Measurements from ENCODE around the gene STRBP.

DNA sequence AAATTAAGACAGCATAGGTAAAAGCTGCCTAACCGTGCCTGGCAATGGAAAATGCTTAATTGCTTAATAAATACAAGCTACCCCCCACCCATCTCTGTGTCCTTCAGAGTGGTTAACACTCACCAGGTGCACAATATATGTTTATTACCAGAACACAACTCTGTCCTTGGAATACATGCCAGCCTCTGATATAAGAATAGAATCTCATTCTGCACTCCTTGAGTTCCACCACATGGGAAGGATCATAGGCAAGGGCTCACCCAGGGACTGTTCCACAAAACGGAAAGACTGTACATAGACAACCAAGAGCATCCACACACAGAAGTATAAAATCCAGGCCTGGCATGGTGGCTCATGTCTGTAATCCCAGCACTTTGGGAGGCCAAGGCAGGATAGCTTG is 91.4 kb downstream of the STRBP start:
- TF ChIP-seq SPI1 (IDR thresholded peaks at IDR 0.05; ENCODE audit: borderline replicate concordance, low read depth) (no peak), POLR2AphosphoS5 (IDR thresholded peaks at IDR 0.05; ENCODE audit: low read depth) (no peak), GABPA (IDR thresholded peaks at IDR 0.05; ENCODE audit: low read depth) (no peak)
- TF ChIP-seq, protein P1, sequence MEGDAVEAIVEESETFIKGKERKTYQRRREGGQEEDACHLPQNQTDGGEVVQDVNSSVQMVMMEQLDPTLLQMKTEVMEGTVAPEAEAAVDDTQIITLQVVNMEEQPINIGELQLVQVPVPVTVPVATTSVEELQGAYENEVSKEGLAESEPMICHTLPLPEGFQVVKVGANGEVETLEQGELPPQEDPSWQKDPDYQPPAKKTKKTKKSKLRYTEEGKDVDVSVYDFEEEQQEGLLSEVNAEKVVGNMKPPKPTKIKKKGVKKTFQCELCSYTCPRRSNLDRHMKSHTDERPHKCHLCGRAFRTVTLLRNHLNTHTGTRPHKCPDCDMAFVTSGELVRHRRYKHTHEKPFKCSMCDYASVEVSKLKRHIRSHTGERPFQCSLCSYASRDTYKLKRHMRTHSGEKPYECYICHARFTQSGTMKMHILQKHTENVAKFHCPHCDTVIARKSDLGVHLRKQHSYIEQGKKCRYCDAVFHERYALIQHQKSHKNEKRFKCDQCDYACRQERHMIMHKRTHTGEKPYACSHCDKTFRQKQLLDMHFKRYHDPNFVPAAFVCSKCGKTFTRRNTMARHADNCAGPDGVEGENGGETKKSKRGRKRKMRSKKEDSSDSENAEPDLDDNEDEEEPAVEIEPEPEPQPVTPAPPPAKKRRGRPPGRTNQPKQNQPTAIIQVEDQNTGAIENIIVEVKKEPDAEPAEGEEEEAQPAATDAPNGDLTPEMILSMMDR (IDR thresholded peaks at IDR 0.05; ENCODE audit: insufficient read depth, low read length): no peak
- TF ChIP-seq, protein P2, sequence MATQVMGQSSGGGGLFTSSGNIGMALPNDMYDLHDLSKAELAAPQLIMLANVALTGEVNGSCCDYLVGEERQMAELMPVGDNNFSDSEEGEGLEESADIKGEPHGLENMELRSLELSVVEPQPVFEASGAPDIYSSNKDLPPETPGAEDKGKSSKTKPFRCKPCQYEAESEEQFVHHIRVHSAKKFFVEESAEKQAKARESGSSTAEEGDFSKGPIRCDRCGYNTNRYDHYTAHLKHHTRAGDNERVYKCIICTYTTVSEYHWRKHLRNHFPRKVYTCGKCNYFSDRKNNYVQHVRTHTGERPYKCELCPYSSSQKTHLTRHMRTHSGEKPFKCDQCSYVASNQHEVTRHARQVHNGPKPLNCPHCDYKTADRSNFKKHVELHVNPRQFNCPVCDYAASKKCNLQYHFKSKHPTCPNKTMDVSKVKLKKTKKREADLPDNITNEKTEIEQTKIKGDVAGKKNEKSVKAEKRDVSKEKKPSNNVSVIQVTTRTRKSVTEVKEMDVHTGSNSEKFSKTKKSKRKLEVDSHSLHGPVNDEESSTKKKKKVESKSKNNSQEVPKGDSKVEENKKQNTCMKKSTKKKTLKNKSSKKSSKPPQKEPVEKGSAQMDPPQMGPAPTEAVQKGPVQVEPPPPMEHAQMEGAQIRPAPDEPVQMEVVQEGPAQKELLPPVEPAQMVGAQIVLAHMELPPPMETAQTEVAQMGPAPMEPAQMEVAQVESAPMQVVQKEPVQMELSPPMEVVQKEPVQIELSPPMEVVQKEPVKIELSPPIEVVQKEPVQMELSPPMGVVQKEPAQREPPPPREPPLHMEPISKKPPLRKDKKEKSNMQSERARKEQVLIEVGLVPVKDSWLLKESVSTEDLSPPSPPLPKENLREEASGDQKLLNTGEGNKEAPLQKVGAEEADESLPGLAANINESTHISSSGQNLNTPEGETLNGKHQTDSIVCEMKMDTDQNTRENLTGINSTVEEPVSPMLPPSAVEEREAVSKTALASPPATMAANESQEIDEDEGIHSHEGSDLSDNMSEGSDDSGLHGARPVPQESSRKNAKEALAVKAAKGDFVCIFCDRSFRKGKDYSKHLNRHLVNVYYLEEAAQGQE (IDR thresholded peaks at IDR 0.05; ENCODE audit: insufficient replicate concordance, low read depth): no peak

Data from HL-60 (cell line).